Upper lobe of right lung (tissue), 1 donor: ENCODE results near the gene FOXN3. TPM values are rescaled to one million over a fixed set of nuclear protein-coding genes. Genes with fewer than 3 reads are reported as not detected.

Experiments
- ATAC-seq: fragments of 200-7000 bp; cut with Tn5 transposase; one replicate; pipeline ENCODE4 v1.9.1; 2020; ENCODE audit warnings: mild to moderate bottlenecking, moderate library complexity
- DNase-seq: peaks from one replicate; pipeline ENCODE4 v3.0.0-alpha.2; 2020
- H3K27ac ChIP-seq: fragments of 200-600 bp; one replicate; pipeline ENCODE4 v1.8.0; 2022
- H3K27me3 ChIP-seq: fragments of 200-600 bp; one replicate; pipeline ENCODE4 v1.8.0; 2022; ENCODE audit warnings: mild to moderate bottlenecking
- H3K36me3 ChIP-seq: fragments of 200-600 bp; one replicate; pipeline ENCODE4 v1.8.0; 2022
- H3K4me1 ChIP-seq: fragments of 200-600 bp; one replicate; pipeline ENCODE4 v1.8.0; 2022
- H3K4me3 ChIP-seq: fragments of 200-600 bp; one replicate; pipeline ENCODE4 v1.8.0; 2022; ENCODE audit warnings: mild to moderate bottlenecking
- H3K9me3 ChIP-seq: fragments of 200-600 bp; one replicate; pipeline ENCODE4 v1.8.0; 2022
- CTCF ChIP-seq: fragments of 200-600 bp; IDR thresholded peaks from one replicate; pipeline ENCODE4 v1.8.0; 2022; ENCODE audit warnings: antibody characterized with exemption
- intact Hi-C: fragments of 100-400 bp; cut with DNase I; formaldehyde crosslinking; loops from one replicate; pipeline ENCODE4 v1.11.0; 2022
- total RNA-seq: library from RNA; stranded (reverse); fragmentation: NEBNext Ultra II Directional; extraction: Animal tissue kit (Norgen Biotek cat#: 25700); gene quantifications from one replicate; pipeline ENCODE4 v1.2.1, GENCODE V29; 2021
- donor health status: DM: no; HTN: yes; CAD: no; lungs with severe emphysema.

FOXN3 gene
- total RNA-seq, 1 donor from 2014 or later = 103 TPM

GRCh38 chr14:89244720-89245119 is 172.3 kb downstream of the FOXN3 start:
- Histone ChIP-seq H3K36me3 (no peaks in the 10 kb centered on the region), H3K9me3 (no peaks in the 10 kb centered on the region), H3K27ac (no peak overlapping the region), H3K4me1 (peaks cover 13% of the 10 kb centered on the region), H3K27me3 (no peaks in the 10 kb centered on the region), H3K4me3 (no peak overlapping the region)
- no peak for DNase-seq
- no peak for ATAC-seq
- intact Hi-C loops = no loop called here
- TF ChIP-seq CTCF = no peak

- no peaks in the 10 kb centered on the region for H3K27me3 ChIP-seq
- peaks cover 13% of the 10 kb centered on the region for H3K4me1 ChIP-seq
- no peak overlapping the region for H3K27ac ChIP-seq
- no peak overlapping the region for H3K4me3 ChIP-seq
- H3K9me3 ChIP-seq = no peaks in the 10 kb centered on the region
- intact Hi-C loops = no loop called here
- no peak for TF ChIP-seq CTCF
- no peaks in the 10 kb centered on the region for H3K36me3 ChIP-seq
- DNase-seq (no peak), ATAC-seq (no peak)
Observed at GRCh38 chr14:89243741-89244140, 173.3 kb downstream of the FOXN3 start.

- H3K4me3 ChIP-seq = no peak overlapping the region
- DNase-seq (no peak), ATAC-seq (no peak)
- peaks cover 12% of the 10 kb centered on the region for H3K4me1 ChIP-seq
- no peaks in the 10 kb centered on the region for H3K27me3 ChIP-seq
- no peak for TF ChIP-seq CTCF
- intact Hi-C loops = no loop called here
- H3K36me3 ChIP-seq = no peaks in the 10 kb centered on the region
- H3K27ac ChIP-seq = no peak overlapping the region
- no peaks in the 10 kb centered on the region for H3K9me3 ChIP-seq
Observed at GRCh38 chr14:89243286-89243685, 173.7 kb downstream of the FOXN3 start.

- DNase-seq (no peak), ATAC-seq (no peak)
- Histone ChIP-seq H3K27me3 (no peaks in the 10 kb centered on the region), H3K4me3 (no peak overlapping the region), H3K36me3 (no peaks in the 10 kb centered on the region), H3K9me3 (no peaks in the 10 kb centered on the region), H3K4me1 (peaks cover 7% of the 10 kb centered on the region), H3K27ac (no peak overlapping the region)
- TF ChIP-seq CTCF = no peak
- intact Hi-C loops = no loop called here
Observed at GRCh38 chr14:89242652-89243279, 174.3 kb downstream of the FOXN3 start.

- TF ChIP-seq CTCF = no peak
- intact Hi-C loops = no loop called here
- DNase-seq (no peak), ATAC-seq (no peak)
- no peaks in the 10 kb centered on the region for H3K36me3 ChIP-seq
- no peaks in the 10 kb centered on the region for H3K9me3 ChIP-seq
- H3K27ac ChIP-seq = no peak overlapping the region
- H3K4me3 ChIP-seq = no peak overlapping the region
- H3K27me3 ChIP-seq = no peaks in the 10 kb centered on the region
- peaks cover 4% of the 10 kb centered on the region for H3K4me1 ChIP-seq
Observed at GRCh38 chr14:89241934-89242651, 174.9 kb downstream of the FOXN3 start.
